Tibial nerve (tissue), 3 donors: ENCODE results near the gene DSG3.

Source experiments
- POLR2A ChIP-seq, 2 donors: fragments of 450-650 bp; IDR thresholded peaks; one replicate each; pipeline ENCODE4 v1.6.1; 2017; ENCODE audit warnings: antibody characterized with exemption in 2 of 2, mild to moderate bottlenecking in 2 of 2, moderate library complexity in 2 of 2
- TF ChIP-seq, protein P1 (sequence below), 5 experiments: fragments of 200-600 bp in 3 of 5; fragments of 450-650 bp in 2 of 5; sonication (generic) in 3 of 5; IDR thresholded peaks; one replicate each; pipeline ENCODE4 v1.5.1; 2016 to 2019; ENCODE audit warnings: antibody characterized with exemption in 5 of 5, mild to moderate bottlenecking in 3 of 5, moderate library complexity in 2 of 5

GRCh38 chr18:31430554-31430953 lies 17.0 kb upstream of the DSG3 start:
- no peak for TF ChIP-seq POLR2A (IDR thresholded peaks at IDR 0.05)
- TF ChIP-seq, protein P1, sequence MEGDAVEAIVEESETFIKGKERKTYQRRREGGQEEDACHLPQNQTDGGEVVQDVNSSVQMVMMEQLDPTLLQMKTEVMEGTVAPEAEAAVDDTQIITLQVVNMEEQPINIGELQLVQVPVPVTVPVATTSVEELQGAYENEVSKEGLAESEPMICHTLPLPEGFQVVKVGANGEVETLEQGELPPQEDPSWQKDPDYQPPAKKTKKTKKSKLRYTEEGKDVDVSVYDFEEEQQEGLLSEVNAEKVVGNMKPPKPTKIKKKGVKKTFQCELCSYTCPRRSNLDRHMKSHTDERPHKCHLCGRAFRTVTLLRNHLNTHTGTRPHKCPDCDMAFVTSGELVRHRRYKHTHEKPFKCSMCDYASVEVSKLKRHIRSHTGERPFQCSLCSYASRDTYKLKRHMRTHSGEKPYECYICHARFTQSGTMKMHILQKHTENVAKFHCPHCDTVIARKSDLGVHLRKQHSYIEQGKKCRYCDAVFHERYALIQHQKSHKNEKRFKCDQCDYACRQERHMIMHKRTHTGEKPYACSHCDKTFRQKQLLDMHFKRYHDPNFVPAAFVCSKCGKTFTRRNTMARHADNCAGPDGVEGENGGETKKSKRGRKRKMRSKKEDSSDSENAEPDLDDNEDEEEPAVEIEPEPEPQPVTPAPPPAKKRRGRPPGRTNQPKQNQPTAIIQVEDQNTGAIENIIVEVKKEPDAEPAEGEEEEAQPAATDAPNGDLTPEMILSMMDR (IDR thresholded peaks at IDR 0.05), result no peak
